ENCODE measurements around the gene SAMD4B. TPM values are rescaled to one million over a fixed set of nuclear protein-coding genes. Genes with fewer than 3 reads are reported as not detected.

The SAMD4B gene
- total and polyA plus RNA-seq, 9 of the 15 experiments (the other 6 are each of a cell fraction or from before 2014, with no cell fraction given), result 3.4 to 90.5 (median 38.0) TPM

DNA sequence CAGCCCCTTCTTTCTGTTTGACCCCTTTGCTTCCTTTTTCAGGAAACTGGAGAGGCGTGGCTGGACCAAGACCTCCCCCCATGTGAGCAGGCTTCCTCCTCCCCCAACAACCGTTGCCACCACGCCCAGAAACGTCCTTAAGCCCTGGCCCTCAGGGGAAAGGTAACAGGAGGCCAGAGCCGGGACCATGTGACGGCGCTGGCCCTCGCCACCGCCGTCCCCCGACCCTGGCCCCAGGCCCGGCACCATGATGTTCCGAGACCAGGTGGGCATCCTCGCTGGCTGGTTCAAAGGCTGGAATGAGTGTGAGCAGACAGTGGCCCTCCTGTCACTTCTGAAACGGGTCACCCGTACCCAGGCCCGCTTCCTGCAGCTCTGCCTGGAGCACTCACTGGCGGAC is 14.4 kb downstream of the SAMD4B start (continued):
- TF ChIP-seq AFF1 (IDR thresholded peaks at IDR 0.05; ENCODE audit: low read depth in 1 of 2, partially characterized antibody in 2 of 2), result no peak
- TF ChIP-seq ZNF76 (CRISPR knock-in tag; IDR thresholded peaks at IDR 0.05; ENCODE audit: borderline replicate concordance), result no peak
- no peak for TF ChIP-seq GTF2E2 (tag; IDR thresholded peaks at IDR 0.05)
- TF ChIP-seq ZNF436 (CRISPR knock-in tag; IDR thresholded peaks at IDR 0.05), result no peak
- TF ChIP-seq, protein P1, sequence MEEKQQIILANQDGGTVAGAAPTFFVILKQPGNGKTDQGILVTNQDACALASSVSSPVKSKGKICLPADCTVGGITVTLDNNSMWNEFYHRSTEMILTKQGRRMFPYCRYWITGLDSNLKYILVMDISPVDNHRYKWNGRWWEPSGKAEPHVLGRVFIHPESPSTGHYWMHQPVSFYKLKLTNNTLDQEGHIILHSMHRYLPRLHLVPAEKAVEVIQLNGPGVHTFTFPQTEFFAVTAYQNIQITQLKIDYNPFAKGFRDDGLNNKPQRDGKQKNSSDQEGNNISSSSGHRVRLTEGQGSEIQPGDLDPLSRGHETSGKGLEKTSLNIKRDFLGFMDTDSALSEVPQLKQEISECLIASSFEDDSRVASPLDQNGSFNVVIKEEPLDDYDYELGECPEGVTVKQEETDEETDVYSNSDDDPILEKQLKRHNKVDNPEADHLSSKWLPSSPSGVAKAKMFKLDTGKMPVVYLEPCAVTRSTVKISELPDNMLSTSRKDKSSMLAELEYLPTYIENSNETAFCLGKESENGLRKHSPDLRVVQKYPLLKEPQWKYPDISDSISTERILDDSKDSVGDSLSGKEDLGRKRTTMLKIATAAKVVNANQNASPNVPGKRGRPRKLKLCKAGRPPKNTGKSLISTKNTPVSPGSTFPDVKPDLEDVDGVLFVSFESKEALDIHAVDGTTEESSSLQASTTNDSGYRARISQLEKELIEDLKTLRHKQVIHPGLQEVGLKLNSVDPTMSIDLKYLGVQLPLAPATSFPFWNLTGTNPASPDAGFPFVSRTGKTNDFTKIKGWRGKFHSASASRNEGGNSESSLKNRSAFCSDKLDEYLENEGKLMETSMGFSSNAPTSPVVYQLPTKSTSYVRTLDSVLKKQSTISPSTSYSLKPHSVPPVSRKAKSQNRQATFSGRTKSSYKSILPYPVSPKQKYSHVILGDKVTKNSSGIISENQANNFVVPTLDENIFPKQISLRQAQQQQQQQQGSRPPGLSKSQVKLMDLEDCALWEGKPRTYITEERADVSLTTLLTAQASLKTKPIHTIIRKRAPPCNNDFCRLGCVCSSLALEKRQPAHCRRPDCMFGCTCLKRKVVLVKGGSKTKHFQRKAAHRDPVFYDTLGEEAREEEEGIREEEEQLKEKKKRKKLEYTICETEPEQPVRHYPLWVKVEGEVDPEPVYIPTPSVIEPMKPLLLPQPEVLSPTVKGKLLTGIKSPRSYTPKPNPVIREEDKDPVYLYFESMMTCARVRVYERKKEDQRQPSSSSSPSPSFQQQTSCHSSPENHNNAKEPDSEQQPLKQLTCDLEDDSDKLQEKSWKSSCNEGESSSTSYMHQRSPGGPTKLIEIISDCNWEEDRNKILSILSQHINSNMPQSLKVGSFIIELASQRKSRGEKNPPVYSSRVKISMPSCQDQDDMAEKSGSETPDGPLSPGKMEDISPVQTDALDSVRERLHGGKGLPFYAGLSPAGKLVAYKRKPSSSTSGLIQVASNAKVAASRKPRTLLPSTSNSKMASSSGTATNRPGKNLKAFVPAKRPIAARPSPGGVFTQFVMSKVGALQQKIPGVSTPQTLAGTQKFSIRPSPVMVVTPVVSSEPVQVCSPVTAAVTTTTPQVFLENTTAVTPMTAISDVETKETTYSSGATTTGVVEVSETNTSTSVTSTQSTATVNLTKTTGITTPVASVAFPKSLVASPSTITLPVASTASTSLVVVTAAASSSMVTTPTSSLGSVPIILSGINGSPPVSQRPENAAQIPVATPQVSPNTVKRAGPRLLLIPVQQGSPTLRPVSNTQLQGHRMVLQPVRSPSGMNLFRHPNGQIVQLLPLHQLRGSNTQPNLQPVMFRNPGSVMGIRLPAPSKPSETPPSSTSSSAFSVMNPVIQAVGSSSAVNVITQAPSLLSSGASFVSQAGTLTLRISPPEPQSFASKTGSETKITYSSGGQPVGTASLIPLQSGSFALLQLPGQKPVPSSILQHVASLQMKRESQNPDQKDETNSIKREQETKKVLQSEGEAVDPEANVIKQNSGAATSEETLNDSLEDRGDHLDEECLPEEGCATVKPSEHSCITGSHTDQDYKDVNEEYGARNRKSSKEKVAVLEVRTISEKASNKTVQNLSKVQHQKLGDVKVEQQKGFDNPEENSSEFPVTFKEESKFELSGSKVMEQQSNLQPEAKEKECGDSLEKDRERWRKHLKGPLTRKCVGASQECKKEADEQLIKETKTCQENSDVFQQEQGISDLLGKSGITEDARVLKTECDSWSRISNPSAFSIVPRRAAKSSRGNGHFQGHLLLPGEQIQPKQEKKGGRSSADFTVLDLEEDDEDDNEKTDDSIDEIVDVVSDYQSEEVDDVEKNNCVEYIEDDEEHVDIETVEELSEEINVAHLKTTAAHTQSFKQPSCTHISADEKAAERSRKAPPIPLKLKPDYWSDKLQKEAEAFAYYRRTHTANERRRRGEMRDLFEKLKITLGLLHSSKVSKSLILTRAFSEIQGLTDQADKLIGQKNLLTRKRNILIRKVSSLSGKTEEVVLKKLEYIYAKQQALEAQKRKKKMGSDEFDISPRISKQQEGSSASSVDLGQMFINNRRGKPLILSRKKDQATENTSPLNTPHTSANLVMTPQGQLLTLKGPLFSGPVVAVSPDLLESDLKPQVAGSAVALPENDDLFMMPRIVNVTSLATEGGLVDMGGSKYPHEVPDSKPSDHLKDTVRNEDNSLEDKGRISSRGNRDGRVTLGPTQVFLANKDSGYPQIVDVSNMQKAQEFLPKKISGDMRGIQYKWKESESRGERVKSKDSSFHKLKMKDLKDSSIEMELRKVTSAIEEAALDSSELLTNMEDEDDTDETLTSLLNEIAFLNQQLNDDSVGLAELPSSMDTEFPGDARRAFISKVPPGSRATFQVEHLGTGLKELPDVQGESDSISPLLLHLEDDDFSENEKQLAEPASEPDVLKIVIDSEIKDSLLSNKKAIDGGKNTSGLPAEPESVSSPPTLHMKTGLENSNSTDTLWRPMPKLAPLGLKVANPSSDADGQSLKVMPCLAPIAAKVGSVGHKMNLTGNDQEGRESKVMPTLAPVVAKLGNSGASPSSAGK (IDR thresholded peaks at IDR 0.05), result peak; percentile 64; the same call in 1 of the 2 replicates
- TF ChIP-seq NCOA2 (IDR thresholded peaks at IDR 0.05; ENCODE audit: partially characterized antibody in 2 of 2), result no peak
- no peak for TF ChIP-seq NR2C1 (IDR thresholded peaks at IDR 0.05)
- TF ChIP-seq NR2C1 (tag; IDR thresholded peaks at IDR 0.05), result no peak
- no peak for TF ChIP-seq RBBP5 (IDR thresholded peaks at IDR 0.05; ENCODE audit: borderline replicate concordance, insufficient read depth, low read length, poor library complexity, severe bottlenecking)
- TF ChIP-seq SRSF1 (IDR thresholded peaks at IDR 0.05; ENCODE audit: low read depth, low read length), result no peak
- no peak for TF ChIP-seq ATF1 (CRISPR knock-in tag; IDR thresholded peaks at IDR 0.05)
- TF ChIP-seq ATF1 (tag; IDR thresholded peaks at IDR 0.05), result peak; percentile 21; the same call in 1 of the 2 replicates
- peak; percentile 47; the same call in 1 of the 2 replicates for TF ChIP-seq SUPT5H (IDR thresholded peaks at IDR 0.05)
- TF ChIP-seq TAF15 (IDR thresholded peaks at IDR 0.05; ENCODE audit: low read depth, low read length), result no peak
- TF ChIP-seq GABPB2 (CRISPR knock-in tag; conservative IDR thresholded peaks at IDR 0.05), result no peak

All from K562 (cell line).